HepG2 (cell line): ENCODE data around the gene RAPH1. TPM values are rescaled to one million over a fixed set of nuclear protein-coding genes. Genes with fewer than 3 reads are reported as not detected.

ENCODE experiments used
- ATAC-seq: fragments of 200-7000 bp; cut with Tn5 transposase; 3 replicates; pipeline ENCODE4 v1.9.1; 2020; ENCODE audit warnings: mild to moderate bottlenecking, moderate library complexity
- BruUV-seq: library from RNA; stranded (reverse); fragments of 400-500 nt; replicated peaks from 2 replicates; lab custom pipeline; 2021; lab: Mats Ljungman, UMichigan
- CTCF ChIA-PET: fragments of 300-600 bp; formaldehyde crosslinking; extraction: SDS; loops from one replicate; lab custom pipeline; 2021; ENCODE audit warnings: low total read pairs, inconsistent platforms, low intra/inter-chr PET ratio; lab: Yijun Ruan, JAX
- POLR2A ChIA-PET: fragments of 350-600 bp; sonication (Branson Sonifier 250); formaldehyde crosslinking; loops from one replicate; lab custom pipeline; 2020; ENCODE audit warnings: antibody characterized with exemption, inconsistent platforms; lab: Yijun Ruan, JAX
- DNase-seq: peaks from one replicate; pipeline ENCODE4 v3.0.0-alpha.2; 2015; ENCODE audit warnings: low spot score
- FAIRE-seq: peaks from 3 replicates; lab custom pipeline; 2011; peaks lifted over from hg19 to GRCh38; lab: Jason Lieb, UNC
- H2AFZ ChIP-seq: one replicate; pipeline ENCODE4 v1.6.1; 2011; ENCODE audit warnings: low read length, inconsistent platforms
- H3K27ac ChIP-seq: fragments of 300-600 bp; 3 replicates; pipeline ENCODE4 v1.8.0; 2011; ENCODE audit warnings: mixed run types, mild to moderate bottlenecking, mixed read lengths, low read length, inconsistent platforms; ENCODE audit not compliant: insufficient read depth; ENCODE audit errors: extremely low read length
- H3K27me3 ChIP-seq, 2 experiments: fragments of 200-600 bp in 1 of 2; 2 replicates in 1 of 2; 3 replicates in 1 of 2; pipeline versions ENCODE4 v1.6.0 to v1.8.0; 2011; ENCODE audit warnings: low read length in 2 of 2, mild to moderate bottlenecking in 2 of 2, moderate library complexity in 2 of 2, inconsistent platforms in 1 of 2; ENCODE audit not compliant: insufficient read depth in 2 of 2, control insufficient read depth in 1 of 2
- H3K36me3 ChIP-seq, 2 experiments: fragments of 200-600 bp in 1 of 2; replicated peaks in 1 of 2; 2 replicates in 1 of 2; 3 replicates in 1 of 2; pipeline versions ENCODE4 v1.5.1 to v1.8.0; 2011; ENCODE audit warnings: low read length in 2 of 2, inconsistent platforms in 1 of 2; ENCODE audit not compliant: insufficient read depth in 2 of 2, control insufficient read depth in 1 of 2
- H3K4me1 ChIP-seq: 2 replicates; pipeline ENCODE4 v1.5.1; 2012; ENCODE audit warnings: low read length, inconsistent platforms; ENCODE audit not compliant: insufficient read depth
- H3K4me2 ChIP-seq: 2 replicates; pipeline ENCODE4 v1.6.0; 2011; ENCODE audit warnings: low read depth, low read length, inconsistent platforms
- H3K4me3 ChIP-seq, 3 experiments: fragments of 200-600 bp in 1 of 3; sonication (generic), shearing (Covaris generic) in 1 of 3; replicated peaks in 1 of 3; 2 replicates each; pipeline ENCODE4 v1.5.1; 2011 to 2016; ENCODE audit warnings: low read length in 3 of 3, inconsistent platforms in 2 of 3, low read depth in 2 of 3, mild to moderate bottlenecking in 2 of 3, control low read depth in 1 of 3, mixed read lengths in 1 of 3; ENCODE audit not compliant: insufficient read depth in 1 of 3
- H3K79me2 ChIP-seq: one replicate; pipeline ENCODE4 v1.6.1; 2011; ENCODE audit warnings: low read length, inconsistent platforms; ENCODE audit not compliant: insufficient read depth
- H3K9ac ChIP-seq: 2 replicates; pipeline ENCODE4 v1.6.0; 2011; ENCODE audit warnings: mild to moderate bottlenecking, low read depth, low read length, inconsistent platforms; ENCODE audit not compliant: insufficient read depth
- H3K9me3 ChIP-seq: 2 replicates; pipeline ENCODE4 v1.5.1; 2012; ENCODE audit warnings: mild to moderate bottlenecking, low read length
- H4K20me1 ChIP-seq: 2 replicates; pipeline ENCODE4 v1.6.0; 2011; ENCODE audit warnings: inconsistent platforms, mild to moderate bottlenecking, low read length, moderate library complexity; ENCODE audit not compliant: insufficient read depth
- JUND ChIP-seq: sonication (generic); formaldehyde crosslinking; IDR thresholded peaks from 2 replicates; pipeline ENCODE4 v1.8.0; 2022; ENCODE audit warnings: mild to moderate bottlenecking, missing genetic modification reagents
- KMT2B ChIP-seq: IDR thresholded peaks from 2 replicates; pipeline ENCODE4 v1.6.1; 2016; ENCODE audit warnings: missing genetic modification reagents, missing compliant biosample characterization
- PRMT3 ChIP-seq: sonication (generic); formaldehyde crosslinking; IDR thresholded peaks from 2 replicates; pipeline ENCODE4 v1.8.1; 2022; ENCODE audit warnings: low read depth, mild to moderate bottlenecking, moderate library complexity, missing genetic modification reagents, borderline replicate concordance
- SALL2 ChIP-seq: sonication (generic); formaldehyde crosslinking; IDR thresholded peaks from 2 replicates; pipeline ENCODE4 v1.8.1; 2023; ENCODE audit warnings: mild to moderate bottlenecking, missing genetic modification reagents, inconsistent platforms
- SRY ChIP-seq: sonication (generic); formaldehyde crosslinking; IDR thresholded peaks from 2 replicates; pipeline ENCODE4 v1.8.0; 2022; ENCODE audit warnings: mild to moderate bottlenecking, missing genetic modification reagents
- TBX2 ChIP-seq: sonication (generic); formaldehyde crosslinking; IDR thresholded peaks from 2 replicates; pipeline ENCODE4 v1.5.0; 2020; ENCODE audit warnings: missing genetic modification reagents, mild to moderate bottlenecking, borderline replicate concordance
- ZNF33A ChIP-seq: sonication (generic); formaldehyde crosslinking; IDR thresholded peaks from 2 replicates; pipeline ENCODE4 v1.5.1; 2020; ENCODE audit warnings: missing genetic modification reagents, mild to moderate bottlenecking, moderate library complexity, borderline replicate concordance
- ZNF609 ChIP-seq: sonication (generic); formaldehyde crosslinking; IDR thresholded peaks from 2 replicates; pipeline ENCODE4 v1.4.0; 2020; ENCODE audit warnings: mild to moderate bottlenecking, missing genetic modification reagents, borderline replicate concordance
- ZNF839 ChIP-seq: sonication (generic); formaldehyde crosslinking; IDR thresholded peaks from 2 replicates; pipeline ENCODE4 v1.4.0; 2020; ENCODE audit warnings: missing genetic modification reagents, mild to moderate bottlenecking, borderline replicate concordance
- WGBS: methylation state at CpG from one replicate; pipeline ENCODE4 v1.1.6; 2017; ENCODE audit warnings: low lambda C conversion rate; 5-methylcytosine and 5-hydroxymethylcytosine counted together
- in situ Hi-C: cut with HindIII; loops from 2 replicates; pipeline ENCODE4 v1.10.0; 2017; ENCODE audit warnings: low pct_unique_long_range_greater_than_20kb; ENCODE audit not compliant: extremely low pct_ligation_motif_present
- intact Hi-C: fragments of 100-400 bp; cut with micrococcal nuclease; formaldehyde crosslinking; loops from one replicate; pipeline ENCODE4 v1.10.0; 2022; ENCODE audit not compliant: unreplicated experiment
- polyA plus RNA-seq, 8 experiments: library from polyadenylated mRNA; depleted of rRNA in 3 of 8; stranded (reverse) in 7 of 8; unstranded in 1 of 8; fragments of >200 nt; fragmentation: Illumina TruSeq in 4 of 8; extraction: Trizol in 4 of 8; gene quantifications; 2 replicates each; pipeline versions ENCODE4 v1.2.1 to v1.2.3, GENCODE V29; 2011 to 2016; ENCODE audit warnings: low read depth in 4 of 8, missing spikeins in 1 of 8, mixed read lengths in 1 of 8; ENCODE audit not compliant: insufficient read depth in 1 of 8
- total RNA-seq, 5 experiments: library from RNA; depleted of rRNA; stranded (reverse); fragments of >200 nt; fragmentation: Illumina TruSeq; extraction: Trizol; gene quantifications; 2 replicates each; pipeline ENCODE4 v1.2.3, GENCODE V29; 2016; ENCODE audit warnings: low read depth in 1 of 5
- TF ChIP-seq, protein P1 (sequence below): sonication (generic); formaldehyde crosslinking; IDR thresholded peaks from 2 replicates; pipeline ENCODE4 v1.4.0; 2020; ENCODE audit warnings: missing genetic modification reagents
- TF ChIP-seq, protein P2 (sequence below): IDR thresholded peaks from 2 replicates; pipeline ENCODE4 v1.4.0; 2020; ENCODE audit warnings: mild to moderate bottlenecking, missing genetic modification reagents

Gene RAPH1
- total and polyA plus RNA-seq, 2 of the 13 experiments (the other 11 are each of a cell fraction or from before 2014, with no cell fraction given) = 5.3 to 6.7 TPM

DNA sequence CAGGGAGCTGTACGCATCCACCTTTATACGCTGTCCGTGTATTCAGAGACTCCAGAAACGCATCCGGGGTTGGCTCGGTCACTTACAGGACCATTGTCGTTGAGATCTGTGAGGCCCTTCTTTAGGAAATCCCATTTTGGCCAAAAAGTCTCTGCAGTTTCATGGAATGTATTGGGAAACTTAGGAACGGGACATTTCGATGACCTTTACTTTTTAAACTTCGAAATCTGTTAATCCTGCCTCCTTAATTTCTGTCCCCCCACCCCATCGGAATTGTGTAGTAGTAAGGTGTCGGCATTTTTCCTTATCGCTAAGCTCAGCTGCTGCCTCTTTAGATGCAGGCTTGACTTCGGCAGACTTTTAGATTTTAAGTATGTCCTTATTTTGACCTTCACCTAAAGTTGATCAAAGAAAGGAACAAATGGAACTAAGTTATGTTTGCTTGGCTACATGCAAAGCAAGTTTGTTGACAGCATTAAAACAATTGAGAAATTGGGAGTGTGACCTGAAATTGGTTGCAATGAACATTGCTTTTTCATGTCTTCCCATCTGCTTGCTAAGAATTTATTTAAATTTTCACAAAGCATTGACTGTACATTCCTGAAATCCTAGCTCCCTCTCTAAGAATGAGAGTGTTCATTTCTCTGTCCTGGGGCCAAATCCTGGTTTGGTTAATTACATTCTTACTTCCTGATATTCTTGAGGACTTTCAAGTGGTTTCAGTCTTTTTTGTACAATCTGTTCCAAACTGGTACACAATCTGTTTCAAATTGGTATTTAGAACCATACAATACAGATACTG is 884 bp upstream of the RAPH1 start (continued):
- no peak for TF ChIP-seq SRY (CRISPR knock-in tag)
- peak; percentile 25; the same call in 1 of the 2 replicates for TF ChIP-seq PRMT3 (CRISPR knock-in tag)

DNA sequence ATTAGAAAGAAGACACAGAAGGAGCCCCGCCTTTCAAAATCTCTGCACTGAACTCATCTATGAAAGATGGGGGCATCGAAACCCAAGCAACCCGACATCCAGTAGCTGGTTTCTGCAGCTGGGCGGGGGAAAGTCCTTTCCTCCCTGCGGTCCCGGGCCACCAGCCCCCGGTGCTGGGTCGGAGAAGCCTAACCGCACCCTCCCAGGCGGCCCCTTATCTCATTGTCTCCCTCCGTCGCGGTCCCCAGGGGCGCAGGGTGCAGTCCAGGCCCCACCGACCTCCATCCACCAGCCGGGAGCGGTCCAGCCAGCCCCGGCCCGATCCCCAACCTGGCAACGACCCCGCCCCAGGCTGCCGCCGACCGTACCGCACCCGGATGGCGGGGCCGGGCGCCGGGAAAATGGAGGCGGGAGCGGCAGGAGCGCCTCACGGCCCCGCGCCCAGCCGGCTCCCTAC is 452 bp downstream of the RAPH1 start:
- no peak overlapping the region for H2AFZ ChIP-seq
- H3K27me3 ChIP-seq = no peaks in the 10 kb centered on the region; a peak in 1 of 5 replicates
- intact Hi-C loops (loop anchor here (1.0 to 2.0 kb wide), 3 partner anchors 116 to 281 kb away; no protein-coding TSS in a partner anchor), in situ Hi-C loops (no loop called here)
- H3K4me1 ChIP-seq = peaks cover 30% of the 10 kb centered on the region
- 0% methylated on average over 12 of the region's 37 CpGs for WGBS
- no TSS peak for BruUV-seq
- no peaks in the 10 kb centered on the region for H3K9me3 ChIP-seq
- ATAC-seq = peak; percentile 73
- H3K4me2 ChIP-seq = peak overlapping the region; percentile 95
- peak; percentile 12 for DNase-seq
- ChIA-PET CTCF (no interaction called here), POLR2A (interaction anchor here (1.4 to 3.4 kb wide), 6 partner anchors 13 to 295 kb away, joined by 3 to 27 read pairs (median 4); no protein-coding TSS in a partner anchor)
- peak overlapping the region; percentile 89 for H3K9ac ChIP-seq
- H4K20me1 ChIP-seq = no peaks in the 10 kb centered on the region
- H3K4me3 ChIP-seq = peak overlapping the region; percentile 97 to 99 (median 97)
- no peak for FAIRE-seq
- no peaks in the 10 kb centered on the region; a peak in 1 of 5 replicates for H3K36me3 ChIP-seq
- peaks cover 47% of the 10 kb centered on the region for H3K79me2 ChIP-seq
- peak overlapping the region; percentile 78 for H3K27ac ChIP-seq
- TF ChIP-seq TBX2 (CRISPR knock-in tag) (no peak; the same call in 1 of the 2 replicates), ZNF33A (no peak), KMT2B (CRISPR knock-in tag) (peak; percentile 47; the same call in 1 of the 2 replicates), JUND (CRISPR knock-in tag) (0 out of 2 replicates have a peak, but pooled peaks have one; percentile 20), ZNF839 (CRISPR knock-in tag) (0 out of 2 replicates have a peak, but pooled peaks have one; percentile 52), SALL2 (CRISPR knock-in tag) (0 out of 2 replicates have a peak, but pooled peaks have one; percentile 29), ZNF609 (CRISPR knock-in tag) (0 out of 2 replicates have a peak, but pooled peaks have one; percentile 26)
- TF ChIP-seq, protein P1, sequence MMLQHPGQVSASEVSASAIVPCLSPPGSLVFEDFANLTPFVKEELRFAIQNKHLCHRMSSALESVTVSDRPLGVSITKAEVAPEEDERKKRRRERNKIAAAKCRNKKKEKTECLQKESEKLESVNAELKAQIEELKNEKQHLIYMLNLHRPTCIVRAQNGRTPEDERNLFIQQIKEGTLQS (CRISPR knock-in tag) = 0 out of 2 replicates have a peak, but pooled peaks have one; percentile 15
- TF ChIP-seq, protein P2, sequence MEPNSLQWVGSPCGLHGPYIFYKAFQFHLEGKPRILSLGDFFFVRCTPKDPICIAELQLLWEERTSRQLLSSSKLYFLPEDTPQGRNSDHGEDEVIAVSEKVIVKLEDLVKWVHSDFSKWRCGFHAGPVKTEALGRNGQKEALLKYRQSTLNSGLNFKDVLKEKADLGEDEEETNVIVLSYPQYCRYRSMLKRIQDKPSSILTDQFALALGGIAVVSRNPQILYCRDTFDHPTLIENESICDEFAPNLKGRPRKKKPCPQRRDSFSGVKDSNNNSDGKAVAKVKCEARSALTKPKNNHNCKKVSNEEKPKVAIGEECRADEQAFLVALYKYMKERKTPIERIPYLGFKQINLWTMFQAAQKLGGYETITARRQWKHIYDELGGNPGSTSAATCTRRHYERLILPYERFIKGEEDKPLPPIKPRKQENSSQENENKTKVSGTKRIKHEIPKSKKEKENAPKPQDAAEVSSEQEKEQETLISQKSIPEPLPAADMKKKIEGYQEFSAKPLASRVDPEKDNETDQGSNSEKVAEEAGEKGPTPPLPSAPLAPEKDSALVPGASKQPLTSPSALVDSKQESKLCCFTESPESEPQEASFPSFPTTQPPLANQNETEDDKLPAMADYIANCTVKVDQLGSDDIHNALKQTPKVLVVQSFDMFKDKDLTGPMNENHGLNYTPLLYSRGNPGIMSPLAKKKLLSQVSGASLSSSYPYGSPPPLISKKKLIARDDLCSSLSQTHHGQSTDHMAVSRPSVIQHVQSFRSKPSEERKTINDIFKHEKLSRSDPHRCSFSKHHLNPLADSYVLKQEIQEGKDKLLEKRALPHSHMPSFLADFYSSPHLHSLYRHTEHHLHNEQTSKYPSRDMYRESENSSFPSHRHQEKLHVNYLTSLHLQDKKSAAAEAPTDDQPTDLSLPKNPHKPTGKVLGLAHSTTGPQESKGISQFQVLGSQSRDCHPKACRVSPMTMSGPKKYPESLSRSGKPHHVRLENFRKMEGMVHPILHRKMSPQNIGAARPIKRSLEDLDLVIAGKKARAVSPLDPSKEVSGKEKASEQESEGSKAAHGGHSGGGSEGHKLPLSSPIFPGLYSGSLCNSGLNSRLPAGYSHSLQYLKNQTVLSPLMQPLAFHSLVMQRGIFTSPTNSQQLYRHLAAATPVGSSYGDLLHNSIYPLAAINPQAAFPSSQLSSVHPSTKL (CRISPR knock-in tag) = no peak; the same call in 1 of the 2 replicates
